ENCODE data around the gene PNRC1. TPM values are rescaled to one million over a fixed set of nuclear protein-coding genes. Genes with fewer than 3 reads are reported as not detected.
"Not testable (repeated sequence)": the region's sequence is repeated elsewhere in the genome, so short reads cannot be mapped to it uniquely, and the experiment has no call there.

PNRC1 gene
- total RNA-seq, 1 donor from 2014 or later, result 183 TPM

- ATAC-seq (peak; percentile 84), DNase-seq (peak; percentile 78)
- Histone ChIP-seq H3K4me3 (peak overlapping the region; percentile 31), H3K36me3 (no peaks in the 10 kb centered on the region), H3K9me3 (no peaks in the 10 kb centered on the region), H3K4me1 (peaks cover 27% of the 10 kb centered on the region), H3K27me3 (no peaks in the 10 kb centered on the region), H3K27ac (peak overlapping the region; percentile 91)
- TF ChIP-seq, protein P1, sequence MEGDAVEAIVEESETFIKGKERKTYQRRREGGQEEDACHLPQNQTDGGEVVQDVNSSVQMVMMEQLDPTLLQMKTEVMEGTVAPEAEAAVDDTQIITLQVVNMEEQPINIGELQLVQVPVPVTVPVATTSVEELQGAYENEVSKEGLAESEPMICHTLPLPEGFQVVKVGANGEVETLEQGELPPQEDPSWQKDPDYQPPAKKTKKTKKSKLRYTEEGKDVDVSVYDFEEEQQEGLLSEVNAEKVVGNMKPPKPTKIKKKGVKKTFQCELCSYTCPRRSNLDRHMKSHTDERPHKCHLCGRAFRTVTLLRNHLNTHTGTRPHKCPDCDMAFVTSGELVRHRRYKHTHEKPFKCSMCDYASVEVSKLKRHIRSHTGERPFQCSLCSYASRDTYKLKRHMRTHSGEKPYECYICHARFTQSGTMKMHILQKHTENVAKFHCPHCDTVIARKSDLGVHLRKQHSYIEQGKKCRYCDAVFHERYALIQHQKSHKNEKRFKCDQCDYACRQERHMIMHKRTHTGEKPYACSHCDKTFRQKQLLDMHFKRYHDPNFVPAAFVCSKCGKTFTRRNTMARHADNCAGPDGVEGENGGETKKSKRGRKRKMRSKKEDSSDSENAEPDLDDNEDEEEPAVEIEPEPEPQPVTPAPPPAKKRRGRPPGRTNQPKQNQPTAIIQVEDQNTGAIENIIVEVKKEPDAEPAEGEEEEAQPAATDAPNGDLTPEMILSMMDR (IDR thresholded peaks at IDR 0.05), result no peak
- intact Hi-C loops (cut with DNase I), result no loop called here
Measured at GRCh38 chr6:89035252-89036101, 45.1 kb upstream of the PNRC1 start.

- DNase-seq (no peak), ATAC-seq (no peak)
- Histone ChIP-seq H3K27me3 (no peaks in the 10 kb centered on the region), H3K4me1 (peaks cover 27% of the 10 kb centered on the region), H3K9me3 (no peaks in the 10 kb centered on the region), H3K27ac (no peak overlapping the region), H3K36me3 (no peaks in the 10 kb centered on the region), H3K4me3 (no peak overlapping the region)
- intact Hi-C loops (cut with DNase I), result no loop called here
- TF ChIP-seq, protein P1 (IDR thresholded peaks at IDR 0.05), result no peak
Measured at GRCh38 chr6:89037141-89037900, 43.2 kb upstream of the PNRC1 start.

DNA sequence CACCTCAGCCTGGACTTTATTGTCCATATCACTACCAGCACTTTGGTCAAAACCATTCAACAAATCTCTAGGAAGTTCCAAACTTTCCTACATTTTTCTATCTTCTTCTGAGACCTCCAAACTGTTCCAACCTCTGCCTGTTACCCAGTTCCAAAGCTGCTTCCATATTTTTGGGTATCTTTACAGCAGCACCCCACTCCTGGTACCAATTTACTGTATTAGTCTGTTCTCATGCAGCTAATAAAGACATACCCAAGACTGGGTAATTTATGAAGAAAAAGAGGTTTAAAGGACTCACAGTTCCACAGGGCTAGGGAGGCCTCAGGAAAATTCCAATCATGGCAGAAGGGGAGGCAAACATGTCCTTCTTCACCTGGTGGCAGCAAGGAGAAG is 42.7 kb upstream of the PNRC1 start:
- H3K4me1 ChIP-seq, result peaks cover 27% of the 10 kb centered on the region
- H3K9me3 ChIP-seq; ATAC-seq; DNase-seq; intact Hi-C loops (cut with DNase I); H3K36me3 ChIP-seq; H3K27me3 ChIP-seq; H3K27ac ChIP-seq; H3K4me3 ChIP-seq: not testable (repeated sequence)

GRCh38 chr6:89042664-89043063 is 37.9 kb upstream of the PNRC1 start:
- DNase-seq (no peak), ATAC-seq (no peak)
- intact Hi-C loops (cut with DNase I), result no loop called here

GRCh38 chr6:89044328-89045010 is 36.1 kb upstream of the PNRC1 start:
- H3K4me3 ChIP-seq, result no peak overlapping the region
- no peaks in the 10 kb centered on the region for H3K9me3 ChIP-seq
- no peaks in the 10 kb centered on the region for H3K36me3 ChIP-seq
- H3K27ac ChIP-seq, result no peak overlapping the region
- H3K4me1 ChIP-seq, result peaks cover 7% of the 10 kb centered on the region
- TF ChIP-seq, protein P1 (IDR thresholded peaks at IDR 0.05), result no peak
- DNase-seq, result no peak
- intact Hi-C loops (cut with DNase I), result no loop called here
- ATAC-seq, result no peak
- H3K27me3 ChIP-seq, result no peaks in the 10 kb centered on the region

More at GRCh38 chr6:89042664-89043063, 37.9 kb upstream of the PNRC1 start:
- Histone ChIP-seq H3K27ac (no peak overlapping the region), H3K9me3 (no peaks in the 10 kb centered on the region), H3K4me3 (no peak overlapping the region), H3K4me1 (peaks cover 7% of the 10 kb centered on the region), H3K27me3 (no peaks in the 10 kb centered on the region), H3K36me3 (no peaks in the 10 kb centered on the region)
- TF ChIP-seq, protein P1 (IDR thresholded peaks at IDR 0.05), result no peak
